ENCODE results near the gene SLAMF6.
"Not testable (repeated sequence)": the region's sequence is repeated elsewhere in the genome, so short reads cannot be mapped to it uniquely, and the experiment has no call there.

The SLAMF6 gene

GRCh38 chr1:160542303-160542945, 19.4 kb upstream of the SLAMF6 start:
- DNase-seq (ENCODE audit: low read depth in 2 of 2): no peak

DNA sequence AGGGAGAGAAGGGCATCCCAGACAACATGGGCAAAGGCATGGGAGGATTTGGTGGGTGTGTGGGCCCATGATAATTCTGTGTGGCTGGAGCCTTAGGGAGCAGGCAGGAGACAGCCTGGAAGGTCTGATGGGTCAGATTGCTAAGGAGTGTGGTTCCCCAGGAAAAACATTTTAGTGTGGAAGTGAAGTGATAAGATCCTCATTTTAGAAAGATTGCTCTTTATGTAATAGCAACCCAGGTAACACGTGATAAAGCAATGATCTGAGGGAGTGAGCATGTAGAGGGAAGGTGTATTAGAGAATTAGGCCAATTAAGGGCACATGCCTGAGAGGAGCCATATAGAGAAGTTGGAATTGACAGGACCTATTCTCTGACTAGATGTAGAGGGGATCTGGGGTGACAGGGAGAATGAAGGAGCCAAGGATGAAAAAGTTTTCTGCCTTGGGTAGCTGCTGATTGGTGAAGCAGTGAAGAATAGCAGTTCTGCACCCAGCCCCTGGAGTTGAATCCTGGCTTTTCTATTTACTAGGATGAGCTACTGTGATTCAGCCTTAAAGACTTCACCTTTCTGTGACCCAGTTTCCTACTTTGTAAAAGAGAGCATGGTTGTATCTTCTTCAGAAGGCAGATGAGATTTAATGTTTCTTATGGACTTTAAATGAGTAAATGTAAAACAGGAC, 18.7 kb upstream of the SLAMF6 start:
- DNase-seq (ENCODE audit: low read depth in 2 of 2): no peak

DNA sequence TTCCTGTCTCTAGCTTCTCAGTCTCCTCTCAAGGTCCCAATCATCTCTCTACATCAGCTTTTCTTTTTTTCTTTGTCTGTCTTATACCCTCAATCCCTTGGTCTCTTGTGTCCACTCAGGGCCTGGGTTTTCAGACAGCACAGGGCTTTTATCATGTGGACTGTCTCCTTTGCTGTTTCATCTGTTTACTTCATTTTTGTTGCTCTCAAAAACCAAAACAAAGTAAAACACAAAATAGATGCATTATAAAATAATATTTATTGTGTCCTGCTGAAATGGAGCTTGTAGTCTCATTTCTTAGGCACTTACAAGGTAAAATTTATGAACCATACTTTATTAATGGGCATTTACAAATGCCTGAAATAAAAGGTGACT, 17.8 kb upstream of the SLAMF6 start:
- DNase-seq (ENCODE audit: low read depth in 2 of 2): no peak

GRCh38 chr1:160539990-160540858, 17.2 kb upstream of the SLAMF6 start:
- peak in 1 of 2 donors; percentile 34 for DNase-seq (ENCODE audit: low read depth in 2 of 2)

- no peak for DNase-seq (ENCODE audit: low read depth in 2 of 2)
Measured at GRCh38 chr1:160539684-160539989, 16.6 kb upstream of the SLAMF6 start.

- DNase-seq (ENCODE audit: low read depth in 2 of 2): no peak
Measured at GRCh38 chr1:160538985-160539651, 16.1 kb upstream of the SLAMF6 start.

- DNase-seq (ENCODE audit: low read depth in 2 of 2): no peak
Measured at GRCh38 chr1:160537714-160538665, 14.9 kb upstream of the SLAMF6 start.

- no peak for DNase-seq (ENCODE audit: low read depth in 2 of 2)
Measured at GRCh38 chr1:160534823-160535605, 12.0 kb upstream of the SLAMF6 start.

- not testable (repeated sequence) for DNase-seq (ENCODE audit: low read depth in 2 of 2)
Measured at GRCh38 chr1:160532557-160532813, 9.4 kb upstream of the SLAMF6 start.

- DNase-seq (ENCODE audit: low read depth in 2 of 2): not testable (repeated sequence)
Measured at GRCh38 chr1:160531809-160532556, 8.9 kb upstream of the SLAMF6 start.

- DNase-seq (ENCODE audit: low read depth in 2 of 2): not testable (repeated sequence)
Measured at GRCh38 chr1:160529401-160529952, 6.4 kb upstream of the SLAMF6 start.

GRCh38 chr1:160523789-160524188, 734 bp upstream of the SLAMF6 start:
- not testable (repeated sequence) for DNase-seq (ENCODE audit: low read depth in 2 of 2)

DNA sequence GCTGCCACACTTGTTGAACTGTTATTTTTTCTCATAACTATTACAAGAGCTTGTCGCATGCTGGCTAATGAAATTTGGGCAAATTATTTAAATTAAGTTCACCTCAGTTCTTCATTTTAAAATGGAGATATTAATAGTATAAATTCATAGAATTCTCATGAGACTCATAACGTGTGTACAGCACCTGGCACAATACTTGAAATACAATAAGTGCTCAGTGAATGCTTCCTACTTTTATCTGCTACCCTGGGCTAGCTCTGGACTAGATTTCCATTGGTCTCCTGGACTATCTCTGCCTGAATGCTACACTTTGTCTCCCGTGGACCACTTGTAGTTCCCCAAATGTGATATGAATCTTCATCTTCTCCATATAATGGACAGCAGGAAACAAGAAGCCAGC, 919 bp downstream of the SLAMF6 start:
- no peak for DNase-seq (ENCODE audit: low read depth in 2 of 2)

GRCh38 chr1:160521554-160521953, 1.5 kb downstream of the SLAMF6 start:
- no peak for DNase-seq (ENCODE audit: low read depth in 2 of 2)

DNA sequence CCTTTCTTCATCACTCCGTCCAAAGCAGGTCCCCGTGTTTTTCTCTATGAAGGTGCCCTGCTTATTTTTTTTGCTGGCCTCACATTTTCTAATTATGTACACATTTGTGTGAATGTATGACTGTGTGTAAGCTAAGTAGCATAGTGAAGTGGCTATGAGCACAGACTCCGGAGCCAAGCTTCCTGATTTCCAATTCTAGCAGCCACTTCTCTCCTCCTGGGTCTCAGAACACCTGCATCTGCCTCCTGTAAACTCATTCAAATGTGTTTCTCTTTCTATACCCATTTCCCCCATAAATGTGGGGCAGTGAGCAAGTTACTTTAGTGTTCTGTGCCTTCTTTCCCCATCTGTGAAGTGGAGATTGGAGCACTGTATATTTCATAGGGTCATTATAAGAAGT, 2.1 kb downstream of the SLAMF6 start:
- DNase-seq (ENCODE audit: low read depth in 2 of 2): no peak

- DNase-seq (ENCODE audit: low read depth in 2 of 2): no peak
Measured at GRCh38 chr1:160520582-160520981, 2.5 kb downstream of the SLAMF6 start.

DNA sequence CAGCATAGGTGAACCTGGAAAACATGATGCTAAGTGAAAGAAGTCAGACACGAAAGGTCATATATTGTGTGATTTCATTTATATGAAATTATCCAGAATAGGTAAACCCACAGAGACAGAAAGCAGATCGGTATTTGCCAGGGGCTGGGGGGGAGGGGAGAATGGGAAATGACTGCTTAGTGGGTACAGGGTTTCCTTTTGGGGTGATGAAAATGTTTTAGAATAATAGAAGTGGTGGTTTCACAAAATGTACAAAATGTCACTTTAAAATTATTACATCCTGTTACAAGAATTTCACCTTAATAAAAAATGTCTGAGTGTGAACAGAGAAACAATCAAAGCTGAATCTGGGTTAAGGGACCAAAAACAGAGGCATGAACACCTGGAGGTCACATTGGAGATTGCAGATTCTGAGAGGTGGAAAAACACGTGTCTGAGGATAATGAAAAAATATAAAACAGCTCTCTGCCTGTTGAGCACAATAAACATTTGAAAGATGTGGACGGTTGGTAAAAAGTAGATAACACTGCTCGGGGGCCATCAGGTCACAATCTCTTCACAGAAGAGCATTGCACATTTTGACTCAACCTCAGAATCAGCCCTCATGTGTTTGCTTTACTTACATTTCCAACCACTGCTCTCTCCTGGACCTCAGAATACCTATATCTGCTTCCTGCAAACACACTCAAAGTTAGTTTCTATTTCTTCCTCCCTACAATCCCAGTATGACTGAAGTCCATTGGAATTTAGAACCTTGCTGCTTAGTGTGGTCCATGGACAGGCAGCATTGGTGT, 3.2 kb downstream of the SLAMF6 start:
- DNase-seq (ENCODE audit: low read depth in 2 of 2): no peak

GRCh38 chr1:160517519-160517918, 5.5 kb downstream of the SLAMF6 start:
- DNase-seq (ENCODE audit: low read depth in 2 of 2): not testable (repeated sequence)

DNA sequence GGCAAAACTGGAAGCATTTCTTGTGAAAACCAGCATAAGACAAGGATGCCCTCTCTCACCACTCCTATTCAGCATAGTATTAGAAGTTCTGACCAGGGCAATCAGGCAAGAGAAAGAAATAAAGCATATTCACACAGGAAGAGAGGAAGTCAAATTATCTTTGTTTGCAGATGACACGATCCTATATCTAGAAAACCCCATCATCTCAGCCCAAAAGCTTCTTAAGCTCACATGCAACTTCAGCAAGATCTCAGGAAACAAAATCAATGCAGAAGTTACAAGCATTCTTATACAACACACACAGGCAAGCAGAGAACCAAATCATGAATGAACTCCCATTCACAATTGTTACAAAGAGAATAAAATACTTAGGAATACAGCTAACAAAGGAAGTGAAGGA, 7.1 kb downstream of the SLAMF6 start:
- DNase-seq (ENCODE audit: low read depth in 2 of 2): not testable (repeated sequence)
